ENCODE results near the gene CAP1. TPM values are rescaled to one million over a fixed set of nuclear protein-coding genes. Genes with fewer than 3 reads are reported as not detected.

The CAP1 gene
- total and polyA plus RNA-seq, 2 of the 4 experiments (the other 2 are of a cell fraction) = 434 to 756 TPM

- POLR2A ChIA-PET (ENCODE audit: unreplicated experiment) = no interaction called here
These were observed 923 bp downstream of the CAP1 start for GRCh38 chr1:40041466-40041838.

More at GRCh38 chr1:40041466-40041838, 923 bp downstream of the CAP1 start:
- Histone ChIP-seq H4K91ac (ENCODE audit: insufficient read depth, low read depth, low read length) (peak overlapping the region; percentile 78; the same call in 1 of the 2 replicates), H4K5ac (ENCODE audit: low read depth, low read length) (no peak overlapping the region), H3K4me2 (ENCODE audit: low read depth, low read length) (peak overlapping the region; percentile 96), H3K27ac (ENCODE audit: insufficient read depth, low read length) (peak overlapping the region; percentile 89), H3K9me1 (ENCODE audit: insufficient read depth, low read length) (peaks cover 13% of the 10 kb centered on the region), H3K23ac (ENCODE audit: low read depth, low read length) (peak overlapping the region; percentile 80), H2AK5ac (ENCODE audit: low read depth, low read length) (peak overlapping the region; percentile 96), H3K36me3 (ENCODE audit: control insufficient read depth, insufficient read depth, low read length) (peaks cover 6% of the 10 kb centered on the region), H3K56ac (ENCODE audit: extremely low read depth, insufficient read depth, low read length) (peak overlapping the region; percentile 84; the same call in 1 of the 2 replicates), H3K18ac (ENCODE audit: low read depth, low read length) (no peak overlapping the region), H4K20me1 (ENCODE audit: insufficient read depth, low read length) (peaks cover 55% of the 10 kb centered on the region), H2AK9ac (replicated peaks; ENCODE audit: low read depth, low read length, poor library complexity) (peak overlapping the region; percentile 98), H2BK15ac (ENCODE audit: low read depth, low read length) (no peak overlapping the region; the same call in 1 of the 3 replicates), H3K27me3 (ENCODE audit: control insufficient read depth, insufficient read depth, low read length) (no peaks in the 10 kb centered on the region), H3K4me3 (ENCODE audit: insufficient read depth, low read depth, low read length) (peak overlapping the region; percentile 80), H2BK5ac (ENCODE audit: low read depth, low read length, poor library complexity, severe bottlenecking) (peak overlapping the region; percentile 86), H3K4ac (ENCODE audit: low read depth, low read length) (peak overlapping the region; percentile 82), H2BK20ac (ENCODE audit: low read depth, low read length) (no peak overlapping the region), H3K9ac (ENCODE audit: low read depth, low read length) (peak overlapping the region; percentile 98), H2BK120ac (ENCODE audit: low read depth, low read length) (0 out of 2 replicates have a peak overlapping the region, but pooled peaks have one; percentile 11), H3K14ac (replicated peaks; ENCODE audit: low read depth, low read length) (peak overlapping the region; percentile 97), H4K8ac (ENCODE audit: low read depth in 2 of 2, low read length in 2 of 2) (peak overlapping the region; percentile 84 to 99), H2AFZ (replicated peaks; ENCODE audit: low read length, poor library complexity) (no peak overlapping the region), H3K4me1 (ENCODE audit: control insufficient read depth, insufficient read depth, low read length) (peaks cover 8% of the 10 kb centered on the region), H3K9me3 (ENCODE audit: control insufficient read depth, insufficient read depth, low read length) (no peaks in the 10 kb centered on the region), H3K79me1 (ENCODE audit: low read depth in 1 of 2, low read length in 2 of 2) (peaks cover 0 to 23% of the 10 kb centered on the region in 2 experiments; a peak in 2 of 4 replicates)
- DNase-seq (no peak), ATAC-seq (ENCODE audit: low read depth) (no peak)
- CTCF ChIA-PET = no interaction called here
- intact Hi-C loops (cut with micrococcal nuclease) = no loop called here
- in situ Hi-C loops (cut with MboI; ENCODE audit: low sequenced_read_pairs) = no loop called here
- dilution Hi-C loops (cut with HindIII; ENCODE audit: low sequenced_read_pairs, unreplicated experiment) = no loop called here
- TF ChIP-seq NFE2L2 (IDR thresholded peaks at IDR 0.05; ENCODE audit: low read depth, low read length) (no peak), MXI1 (IDR thresholded peaks at IDR 0.05; ENCODE audit: borderline replicate concordance, low read depth, low read length) (no peak), MAFK (IDR thresholded peaks at IDR 0.05; ENCODE audit: low read depth, low read length) (no peak), MAZ (IDR thresholded peaks at IDR 0.05; ENCODE audit: borderline replicate concordance, low read depth, low read length) (no peak), POLR2A (IDR thresholded peaks at IDR 0.05; ENCODE audit: low read depth, low read length) (no peak)
- TF ChIP-seq, protein P1, sequence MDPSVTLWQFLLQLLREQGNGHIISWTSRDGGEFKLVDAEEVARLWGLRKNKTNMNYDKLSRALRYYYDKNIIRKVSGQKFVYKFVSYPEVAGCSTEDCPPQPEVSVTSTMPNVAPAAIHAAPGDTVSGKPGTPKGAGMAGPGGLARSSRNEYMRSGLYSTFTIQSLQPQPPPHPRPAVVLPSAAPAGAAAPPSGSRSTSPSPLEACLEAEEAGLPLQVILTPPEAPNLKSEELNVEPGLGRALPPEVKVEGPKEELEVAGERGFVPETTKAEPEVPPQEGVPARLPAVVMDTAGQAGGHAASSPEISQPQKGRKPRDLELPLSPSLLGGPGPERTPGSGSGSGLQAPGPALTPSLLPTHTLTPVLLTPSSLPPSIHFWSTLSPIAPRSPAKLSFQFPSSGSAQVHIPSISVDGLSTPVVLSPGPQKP (IDR thresholded peaks at IDR 0.05; ENCODE audit: borderline replicate concordance, low read depth, low read length) = no peak
- WGBS, 2 experiments (ENCODE audit: extremely low coverage in 2 of 2, insufficient read length in 1 of 2) = 0% methylated on average over 2 of the region's 5 CpGs; no CpG with 5 or more reads in 1 of the 2 experiments
- no TSS peak for BruUV-seq (replicated peaks)
